ENCODE data around the gene BRD4.

The BRD4 gene

GRCh38 chr19:15297416-15298224 lies 34.7 kb downstream of the BRD4 start:
- no peak for DNase-seq (ENCODE audit: extremely low spot score)
- TF ChIP-seq, protein P1, sequence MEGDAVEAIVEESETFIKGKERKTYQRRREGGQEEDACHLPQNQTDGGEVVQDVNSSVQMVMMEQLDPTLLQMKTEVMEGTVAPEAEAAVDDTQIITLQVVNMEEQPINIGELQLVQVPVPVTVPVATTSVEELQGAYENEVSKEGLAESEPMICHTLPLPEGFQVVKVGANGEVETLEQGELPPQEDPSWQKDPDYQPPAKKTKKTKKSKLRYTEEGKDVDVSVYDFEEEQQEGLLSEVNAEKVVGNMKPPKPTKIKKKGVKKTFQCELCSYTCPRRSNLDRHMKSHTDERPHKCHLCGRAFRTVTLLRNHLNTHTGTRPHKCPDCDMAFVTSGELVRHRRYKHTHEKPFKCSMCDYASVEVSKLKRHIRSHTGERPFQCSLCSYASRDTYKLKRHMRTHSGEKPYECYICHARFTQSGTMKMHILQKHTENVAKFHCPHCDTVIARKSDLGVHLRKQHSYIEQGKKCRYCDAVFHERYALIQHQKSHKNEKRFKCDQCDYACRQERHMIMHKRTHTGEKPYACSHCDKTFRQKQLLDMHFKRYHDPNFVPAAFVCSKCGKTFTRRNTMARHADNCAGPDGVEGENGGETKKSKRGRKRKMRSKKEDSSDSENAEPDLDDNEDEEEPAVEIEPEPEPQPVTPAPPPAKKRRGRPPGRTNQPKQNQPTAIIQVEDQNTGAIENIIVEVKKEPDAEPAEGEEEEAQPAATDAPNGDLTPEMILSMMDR (IDR thresholded peaks at IDR 0.05; ENCODE audit: control extremely low read depth, extremely low read depth, low read depth, missing control alignments) = no peak
- ChIA-PET CTCF (interaction anchor here (0.7 to 1.4 kb wide), 6 partner anchors 9 to 99 kb away, joined by 3 to 4 read pairs (median 4); no protein-coding TSS in a partner anchor), POLR2A (interaction anchor here (1.0 kb wide), 1 partner anchor 36 kb away, joined by 4 read pairs; no protein-coding TSS in a partner anchor)

DNA sequence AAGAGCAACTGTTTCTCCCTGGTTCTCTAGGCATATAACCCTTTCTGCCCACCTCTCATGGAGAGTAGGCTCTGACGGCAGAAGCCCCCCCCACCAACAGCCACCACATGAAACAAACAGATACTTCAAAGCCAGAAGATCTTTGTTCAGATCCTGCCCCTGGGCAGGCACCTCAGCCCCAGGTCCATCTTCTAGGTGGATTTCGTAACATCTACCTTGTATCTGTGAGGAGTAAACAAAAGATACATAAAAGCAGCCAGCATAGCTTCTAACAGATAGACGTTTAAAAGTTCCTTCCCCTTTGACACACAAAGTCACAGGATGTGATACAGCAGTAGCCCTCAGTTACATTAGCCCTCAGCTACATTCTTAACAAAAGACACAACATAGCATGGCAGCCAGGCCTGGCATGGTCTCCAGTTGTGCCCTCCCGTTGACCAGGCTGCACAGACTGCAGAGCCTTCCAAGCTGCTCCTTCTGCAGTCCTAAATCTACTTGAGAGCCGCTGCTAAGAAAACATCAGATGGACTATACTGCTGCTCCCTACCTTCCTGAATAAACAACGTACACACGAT lies 35.4 kb downstream of the BRD4 start:
- DNase-seq (ENCODE audit: extremely low spot score) = no peak
- ChIA-PET POLR2A (interaction anchor here (1.0 kb wide), 1 partner anchor 37 kb away, joined by 4 read pairs; no protein-coding TSS in a partner anchor), CTCF (interaction anchor here (0.9 to 1.0 kb wide), 2 partner anchors 9 to 20 kb away, joined by 3 to 4 read pairs; no protein-coding TSS in a partner anchor)
- TF ChIP-seq, protein P1 (IDR thresholded peaks at IDR 0.05; ENCODE audit: control extremely low read depth, extremely low read depth, low read depth, missing control alignments) = no peak

DNA sequence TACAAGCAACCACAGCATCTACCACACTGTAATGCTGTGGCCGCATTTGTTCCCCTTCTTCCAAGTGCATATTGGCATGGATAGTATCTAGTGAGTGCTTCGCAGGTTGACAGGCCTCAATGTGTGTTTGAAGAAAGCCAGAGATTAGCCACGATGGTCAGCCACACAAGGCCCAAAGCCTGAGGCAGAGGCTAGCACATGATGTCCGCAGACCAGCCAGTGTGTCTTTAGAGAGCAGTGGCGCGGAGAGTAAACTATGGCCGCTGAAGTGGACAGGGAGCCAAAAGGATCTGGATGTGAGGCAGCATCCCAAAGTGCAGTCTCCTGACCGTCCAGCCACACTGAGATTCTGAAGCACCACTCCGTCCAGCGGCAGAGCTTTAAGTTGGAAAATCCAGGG lies 36.0 kb downstream of the BRD4 start:
- no peak for DNase-seq (ENCODE audit: extremely low spot score)
- ChIA-PET POLR2A (interaction anchor here (1.0 kb wide), 1 partner anchor 37 kb away, joined by 4 read pairs; no protein-coding TSS in a partner anchor), CTCF (interaction anchor here (0.9 to 1.0 kb wide), 2 partner anchors 8 to 21 kb away, joined by 3 to 4 read pairs; no protein-coding TSS in a partner anchor)
- TF ChIP-seq, protein P1 (IDR thresholded peaks at IDR 0.05; ENCODE audit: control extremely low read depth, extremely low read depth, low read depth, missing control alignments) = no peak

GRCh38 chr19:15294561-15294990 lies 37.8 kb downstream of the BRD4 start:
- POLR2A ChIA-PET = no interaction called here
- CTCF ChIA-PET = interaction anchor here (1.0 to 1.8 kb wide), 2 partner anchors 30 to 262 kb away, joined by 3 to 5 read pairs; no protein-coding TSS in a partner anchor
- TF ChIP-seq, protein P1 (IDR thresholded peaks at IDR 0.05; ENCODE audit: control extremely low read depth, extremely low read depth, low read depth, missing control alignments) = no peak
- DNase-seq (ENCODE audit: extremely low spot score) = no peak

DNA sequence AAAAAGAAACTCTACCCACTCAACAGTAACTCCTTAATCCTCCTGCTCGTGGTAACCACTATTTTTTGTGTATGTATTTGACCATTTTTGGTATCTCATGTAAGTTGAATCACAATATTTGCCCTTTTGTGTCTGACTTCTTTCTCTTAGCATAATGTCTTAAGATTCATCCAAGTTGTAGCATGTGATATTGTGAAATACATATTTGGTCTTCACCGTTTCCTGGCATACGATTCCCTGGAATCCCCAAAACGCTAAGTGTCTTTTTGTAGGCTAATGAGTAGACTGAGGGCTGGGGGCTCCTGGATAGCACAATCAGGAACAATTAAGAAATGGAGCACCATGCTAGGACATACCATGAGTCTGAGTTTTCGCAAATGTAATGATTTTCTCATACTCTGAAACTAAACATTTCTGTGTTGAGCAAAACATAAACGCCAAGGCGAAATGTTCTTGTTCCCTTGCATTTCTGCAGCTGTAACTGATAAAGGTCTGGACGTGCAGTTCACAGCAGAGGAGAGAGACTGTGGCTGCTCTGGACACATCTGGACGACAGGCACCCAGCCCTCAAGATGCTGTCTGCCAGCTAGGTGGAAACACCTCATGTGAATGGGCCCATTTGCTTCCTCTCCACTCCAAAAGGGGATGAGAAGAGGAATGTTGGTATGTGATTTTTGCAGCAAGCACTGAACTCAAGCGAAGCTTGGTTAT lies 38.4 kb downstream of the BRD4 start:
- CTCF ChIA-PET = interaction anchor here (1.0 to 2.2 kb wide), 3 partner anchors 11 to 263 kb away, joined by 3 to 8 read pairs (median 5); no protein-coding TSS in a partner anchor
- POLR2A ChIA-PET = no interaction called here

More for the DNA sequence above, 38.4 kb downstream of the BRD4 start:
- TF ChIP-seq, protein P1 (IDR thresholded peaks at IDR 0.05; ENCODE audit: control extremely low read depth, extremely low read depth, low read depth, missing control alignments) = no peak
- no peak for DNase-seq (ENCODE audit: extremely low spot score)
